ENCODE data around the gene RHOBTB1.

Gene RHOBTB1

GRCh38 chr10:60898321-60898720, 45.7 kb downstream of the RHOBTB1 start:
- no peak overlapping the region for H3K27ac ChIP-seq (ENCODE audit: poor library complexity, severe bottlenecking)
- no peak for TF ChIP-seq CTCF (IDR thresholded peaks at IDR 0.05; ENCODE audit: poor library complexity, severe bottlenecking)
- H3K27me3 ChIP-seq (ENCODE audit: insufficient read depth, poor library complexity, severe bottlenecking), result no peaks in the 10 kb centered on the region
- H3K36me3 ChIP-seq (ENCODE audit: low read depth), result no peaks in the 10 kb centered on the region
- no peak overlapping the region for H3K4me3 ChIP-seq (ENCODE audit: severe bottlenecking)
- ATAC-seq (ENCODE audit: low read depth), result no peak
- H3K4me1 ChIP-seq (ENCODE audit: insufficient read depth, poor library complexity, severe bottlenecking), result peaks cover 6% of the 10 kb centered on the region
- DNase-seq (ENCODE audit: low spot score), result no peak
- H3K9me3 ChIP-seq (ENCODE audit: severe bottlenecking), result no peaks in the 10 kb centered on the region

- H3K9me3 ChIP-seq (ENCODE audit: severe bottlenecking), result no peaks in the 10 kb centered on the region
- TF ChIP-seq CTCF (IDR thresholded peaks at IDR 0.05; ENCODE audit: poor library complexity, severe bottlenecking), result no peak
- ATAC-seq (ENCODE audit: low read depth) (no peak), DNase-seq (ENCODE audit: low spot score) (no peak)
- H3K36me3 ChIP-seq (ENCODE audit: low read depth), result no peaks in the 10 kb centered on the region
- no peaks in the 10 kb centered on the region for H3K27me3 ChIP-seq (ENCODE audit: insufficient read depth, poor library complexity, severe bottlenecking)
- no peak overlapping the region for H3K27ac ChIP-seq (ENCODE audit: poor library complexity, severe bottlenecking)
- no peak overlapping the region for H3K4me3 ChIP-seq (ENCODE audit: severe bottlenecking)
- H3K4me1 ChIP-seq (ENCODE audit: insufficient read depth, poor library complexity, severe bottlenecking), result peaks cover 6% of the 10 kb centered on the region
Observed at GRCh38 chr10:60896810-60897209, 47.2 kb downstream of the RHOBTB1 start.

GRCh38 chr10:60896033-60896432, 48.0 kb downstream of the RHOBTB1 start:
- Histone ChIP-seq H3K36me3 (ENCODE audit: low read depth) (no peaks in the 10 kb centered on the region), H3K9me3 (ENCODE audit: severe bottlenecking) (no peaks in the 10 kb centered on the region), H3K4me1 (ENCODE audit: insufficient read depth, poor library complexity, severe bottlenecking) (peaks cover 6% of the 10 kb centered on the region), H3K27me3 (ENCODE audit: insufficient read depth, poor library complexity, severe bottlenecking) (no peaks in the 10 kb centered on the region), H3K27ac (ENCODE audit: poor library complexity, severe bottlenecking) (no peak overlapping the region), H3K4me3 (ENCODE audit: severe bottlenecking) (no peak overlapping the region)
- no peak for TF ChIP-seq CTCF (IDR thresholded peaks at IDR 0.05; ENCODE audit: poor library complexity, severe bottlenecking)
- ATAC-seq (ENCODE audit: low read depth) (no peak), DNase-seq (ENCODE audit: low spot score) (no peak)

- H3K4me1 ChIP-seq (ENCODE audit: insufficient read depth, poor library complexity, severe bottlenecking), result peaks cover 6% of the 10 kb centered on the region
- H3K27me3 ChIP-seq (ENCODE audit: insufficient read depth, poor library complexity, severe bottlenecking), result no peaks in the 10 kb centered on the region
- H3K9me3 ChIP-seq (ENCODE audit: severe bottlenecking), result no peaks in the 10 kb centered on the region
- ATAC-seq (ENCODE audit: low read depth), result peak; percentile 71; the same call in 2 of the 3 replicates
- no peak for TF ChIP-seq CTCF (IDR thresholded peaks at IDR 0.05; ENCODE audit: poor library complexity, severe bottlenecking)
- H3K4me3 ChIP-seq (ENCODE audit: severe bottlenecking), result no peak overlapping the region
- no peak for DNase-seq (ENCODE audit: low spot score)
- H3K36me3 ChIP-seq (ENCODE audit: low read depth), result no peaks in the 10 kb centered on the region
- H3K27ac ChIP-seq (ENCODE audit: poor library complexity, severe bottlenecking), result no peak overlapping the region
Observed at GRCh38 chr10:60894786-60895185, 49.2 kb downstream of the RHOBTB1 start.

- H3K36me3 ChIP-seq (ENCODE audit: low read depth), result no peaks in the 10 kb centered on the region
- H3K9me3 ChIP-seq (ENCODE audit: severe bottlenecking), result no peaks in the 10 kb centered on the region
- ATAC-seq (ENCODE audit: low read depth), result no peak
- no peak overlapping the region for H3K4me3 ChIP-seq (ENCODE audit: severe bottlenecking)
- no peak for TF ChIP-seq CTCF (IDR thresholded peaks at IDR 0.05; ENCODE audit: poor library complexity, severe bottlenecking)
- DNase-seq (ENCODE audit: low spot score), result no peak
- H3K4me1 ChIP-seq (ENCODE audit: insufficient read depth, poor library complexity, severe bottlenecking), result peaks cover 6% of the 10 kb centered on the region
- no peak overlapping the region for H3K27ac ChIP-seq (ENCODE audit: poor library complexity, severe bottlenecking)
- H3K27me3 ChIP-seq (ENCODE audit: insufficient read depth, poor library complexity, severe bottlenecking), result no peaks in the 10 kb centered on the region
Observed at GRCh38 chr10:60893231-60893630, 50.8 kb downstream of the RHOBTB1 start.
